ENCODE results near the gene CLNK. TPM values are rescaled to one million over a fixed set of nuclear protein-coding genes. Genes with fewer than 3 reads are reported as not detected.

The CLNK gene
- total and polyA plus RNA-seq, 2 donors (not counting 1 experiment from before 2014, with no cell fraction given): 0.57 to 0.75 TPM

- Mint-ChIP-seq H3K9me3 (ENCODE audit: insufficient read depth) (no peaks in the 10 kb centered on the region), H3K27ac (no peak overlapping the region), H3K4me1 (peaks cover 9% of the 10 kb centered on the region), H3K27me3 (peaks cover 47% of the 10 kb centered on the region), H3K4me3 (no peak overlapping the region)
- WGBS (ENCODE audit: insufficient coverage): no CpG with 5 or more reads among the region's 5 CpGs
- ATAC-seq (ENCODE audit: low read depth): no peak
- ChIA-PET POLR2A (no interaction called here), CTCF (no interaction called here)
- Histone ChIP-seq H4K20me1 (ENCODE audit: control insufficient read depth, insufficient read depth, low read length, poor library complexity, severe bottlenecking) (no peaks in the 10 kb centered on the region), H3K9me3 (ENCODE audit: control extremely low read depth in 1 of 3, control insufficient read depth in 2 of 3, insufficient read depth in 1 of 3, low read length in 2 of 3) (peaks cover 0 to 11% (median 2%) of the 10 kb centered on the region in 3 donors), H3K9ac (ENCODE audit: low read length) (no peak overlapping the region), H3K36me3 (replicated peaks in 1 of 2; ENCODE audit: control extremely low read depth in 1 of 2, control insufficient read depth in 1 of 2, extremely low read depth in 1 of 2, insufficient read depth in 2 of 2, low read length in 1 of 2) (no peaks in the 10 kb centered on the region), H3K27ac (ENCODE audit: low read length in 2 of 2) (no peak overlapping the region), H3K4me2 (replicated peaks; ENCODE audit: low read depth, low read length, poor library complexity, severe bottlenecking) (no peak overlapping the region), H3K27me3 (replicated peaks in 1 of 4; ENCODE audit: control extremely low read depth in 1 of 4, control insufficient read depth in 3 of 4, insufficient read depth in 4 of 4, low read length in 3 of 4) (peaks cover 0 to 25% (median 16%) of the 10 kb centered on the region in 4 experiments), H3K79me2 (ENCODE audit: control insufficient read depth, insufficient read depth, low read length) (no peaks in the 10 kb centered on the region), H3K4me3 (ENCODE audit: control extremely low read depth in 1 of 5, extremely low read depth in 1 of 5, insufficient read depth in 1 of 5, low read depth in 2 of 5, low read length in 4 of 5) (no peak overlapping the region), H3K4me1 (ENCODE audit: control insufficient read depth in 2 of 2, insufficient read depth in 2 of 2, low read length in 2 of 2) (peaks cover 6 to 7% of the 10 kb centered on the region in 2 donors), H2AFZ (ENCODE audit: insufficient read depth, low read depth, low read length, poor library complexity, severe bottlenecking) (no peak overlapping the region)
- TF ChIP-seq EZH2 (IDR thresholded peaks at IDR 0.05; ENCODE audit: borderline replicate concordance, insufficient read depth, low read depth, low read length, poor library complexity, severe bottlenecking): no peak
- TF ChIP-seq, protein P1, sequence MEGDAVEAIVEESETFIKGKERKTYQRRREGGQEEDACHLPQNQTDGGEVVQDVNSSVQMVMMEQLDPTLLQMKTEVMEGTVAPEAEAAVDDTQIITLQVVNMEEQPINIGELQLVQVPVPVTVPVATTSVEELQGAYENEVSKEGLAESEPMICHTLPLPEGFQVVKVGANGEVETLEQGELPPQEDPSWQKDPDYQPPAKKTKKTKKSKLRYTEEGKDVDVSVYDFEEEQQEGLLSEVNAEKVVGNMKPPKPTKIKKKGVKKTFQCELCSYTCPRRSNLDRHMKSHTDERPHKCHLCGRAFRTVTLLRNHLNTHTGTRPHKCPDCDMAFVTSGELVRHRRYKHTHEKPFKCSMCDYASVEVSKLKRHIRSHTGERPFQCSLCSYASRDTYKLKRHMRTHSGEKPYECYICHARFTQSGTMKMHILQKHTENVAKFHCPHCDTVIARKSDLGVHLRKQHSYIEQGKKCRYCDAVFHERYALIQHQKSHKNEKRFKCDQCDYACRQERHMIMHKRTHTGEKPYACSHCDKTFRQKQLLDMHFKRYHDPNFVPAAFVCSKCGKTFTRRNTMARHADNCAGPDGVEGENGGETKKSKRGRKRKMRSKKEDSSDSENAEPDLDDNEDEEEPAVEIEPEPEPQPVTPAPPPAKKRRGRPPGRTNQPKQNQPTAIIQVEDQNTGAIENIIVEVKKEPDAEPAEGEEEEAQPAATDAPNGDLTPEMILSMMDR (IDR thresholded peaks at IDR 0.05): no peak
- intact Hi-C loops (cut with micrococcal nuclease): loop anchor here (10.0 kb wide), 2 partner anchors 311 to 959 kb away; partner anchors contain the start of gene HS3ST1
- DNase-seq: no peak
Observed at GRCh38 chr4:10466161-10466560, 218.4 kb downstream of the CLNK start.

DNA sequence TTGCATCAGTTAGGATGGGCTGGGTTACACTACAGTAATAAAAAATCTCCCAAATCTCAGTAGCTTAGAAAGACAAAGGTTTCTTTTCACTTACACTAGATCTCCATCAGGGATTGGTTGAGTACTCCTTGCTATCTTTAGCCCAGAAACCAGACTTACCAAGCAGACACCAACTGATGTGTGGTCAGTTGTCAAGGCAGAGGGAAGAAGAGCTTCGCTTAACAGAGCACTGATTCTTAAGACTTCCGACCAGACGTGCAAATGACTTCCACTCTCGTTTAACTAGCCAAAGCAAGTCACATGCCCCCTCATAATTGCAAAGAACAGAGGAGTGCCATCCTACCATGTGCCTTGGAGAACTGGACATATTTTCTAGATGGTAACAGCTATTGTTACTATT is 221.7 kb downstream of the CLNK start:
- DNase-seq (no peak), ATAC-seq (ENCODE audit: low read depth) (no peak)
- ChIA-PET POLR2A (no interaction called here), CTCF (interaction anchor here (1.0 to 1.4 kb wide), 3 partner anchors 10 to 60 kb away, joined by 4 to 5 read pairs (median 4); no protein-coding TSS in a partner anchor)
- Histone ChIP-seq H3K36me3 (replicated peaks in 1 of 2; ENCODE audit: control extremely low read depth in 1 of 2, control insufficient read depth in 1 of 2, extremely low read depth in 1 of 2, insufficient read depth in 2 of 2, low read length in 1 of 2) (no peaks in the 10 kb centered on the region), H3K4me2 (replicated peaks; ENCODE audit: low read depth, low read length, poor library complexity, severe bottlenecking) (no peak overlapping the region), H3K9me3 (ENCODE audit: control extremely low read depth in 1 of 3, control insufficient read depth in 2 of 3, insufficient read depth in 1 of 3, low read length in 2 of 3) (peaks cover 0 to 18% (median 2%) of the 10 kb centered on the region in 3 donors), H3K27me3 (replicated peaks in 1 of 4; ENCODE audit: control extremely low read depth in 1 of 4, control insufficient read depth in 3 of 4, insufficient read depth in 4 of 4, low read length in 3 of 4) (peaks cover 0 to 39% (median 17%) of the 10 kb centered on the region in 4 experiments), H3K27ac (ENCODE audit: low read length in 2 of 2) (no peak overlapping the region), H3K4me1 (ENCODE audit: control insufficient read depth in 2 of 2, insufficient read depth in 2 of 2, low read length in 2 of 2) (peaks cover 6 to 15% of the 10 kb centered on the region in 2 donors), H4K20me1 (ENCODE audit: control insufficient read depth, insufficient read depth, low read length, poor library complexity, severe bottlenecking) (no peaks in the 10 kb centered on the region), H3K9ac (ENCODE audit: low read length) (no peak overlapping the region), H3K4me3 (ENCODE audit: control extremely low read depth in 1 of 5, extremely low read depth in 1 of 5, insufficient read depth in 1 of 5, low read depth in 2 of 5, low read length in 4 of 5) (no peak overlapping the region), H2AFZ (ENCODE audit: insufficient read depth, low read depth, low read length, poor library complexity, severe bottlenecking) (no peak overlapping the region), H3K79me2 (ENCODE audit: control insufficient read depth, insufficient read depth, low read length) (no peaks in the 10 kb centered on the region)
- TF ChIP-seq, protein P1 (IDR thresholded peaks at IDR 0.05): no peak
- TF ChIP-seq EZH2 (IDR thresholded peaks at IDR 0.05; ENCODE audit: borderline replicate concordance, insufficient read depth, low read depth, low read length, poor library complexity, severe bottlenecking): no peak
- H3K9me3 Mint-ChIP-seq (ENCODE audit: insufficient read depth): no peaks in the 10 kb centered on the region
- no peak overlapping the region for H3K27ac Mint-ChIP-seq
- WGBS (ENCODE audit: insufficient coverage): 72% methylated on average over 2 of the region's 4 CpGs
- intact Hi-C loops (cut with micrococcal nuclease): loop anchor here (10.0 kb wide), 2 partner anchors 308 to 962 kb away; partner anchors contain the start of gene HS3ST1
- peaks cover 60% of the 10 kb centered on the region for H3K27me3 Mint-ChIP-seq
- H3K4me3 Mint-ChIP-seq: peak overlapping the region; percentile 11
- peaks cover 13% of the 10 kb centered on the region for H3K4me1 Mint-ChIP-seq

Data from B cell (primary cell).